CD8-positive, alpha-beta memory T cell (primary cell): ENCODE measurements around the gene GPR17. TPM values are rescaled to one million over a fixed set of nuclear protein-coding genes. Genes with fewer than 3 reads are reported as not detected.

ENCODE experiments used
- CTCF ChIA-PET: fragments of 350-600 bp; sonication (Branson Sonifier 250); formaldehyde crosslinking; loops from one replicate; lab custom pipeline; 2021; ENCODE audit warnings: antibody characterized with exemption; lab: Charles Lee
- POLR2A ChIA-PET: fragments of 350-600 bp; sonication (Branson Sonifier 250); formaldehyde crosslinking; loops from one replicate; lab custom pipeline; 2021; ENCODE audit warnings: antibody characterized with exemption; lab: Charles Lee
- DNase-seq, 5 donors: peaks; one replicate each; pipeline versions ENCODE4 v3.0.0 to v3.0.0-alpha.2; 2020 to 2022; ENCODE audit warnings: mixed read lengths in 1 of 5
- H3K27ac ChIP-seq: one replicate; pipeline ENCODE4 v1.7.0; 2013; ENCODE audit warnings: low read depth, mild to moderate bottlenecking, low read length, moderate library complexity
- H3K27me3 ChIP-seq: 2 replicates; pipeline ENCODE4 v1.7.0; 2013; ENCODE audit warnings: low read length, mild to moderate bottlenecking; ENCODE audit not compliant: insufficient read depth, poor library complexity, severe bottlenecking
- H3K36me3 ChIP-seq: 2 replicates; pipeline ENCODE4 v1.7.0; 2013; ENCODE audit warnings: mild to moderate bottlenecking, low read length, moderate library complexity; ENCODE audit not compliant: insufficient read depth
- H3K4me1 ChIP-seq: 2 replicates; pipeline ENCODE4 v1.7.0; 2013; ENCODE audit warnings: mild to moderate bottlenecking, low read length, moderate library complexity; ENCODE audit not compliant: insufficient read depth
- H3K4me3 ChIP-seq: 2 replicates; pipeline ENCODE4 v1.7.0; 2013; ENCODE audit warnings: mild to moderate bottlenecking, low read length
- H3K9me3 ChIP-seq: 2 replicates; pipeline ENCODE4 v1.7.0; 2013; ENCODE audit warnings: mild to moderate bottlenecking, low read length
- H3K27ac Mint-ChIP-seq, 8 donors: one replicate each; pipeline ENCODE4 v1.8.0; 2020 to 2021; ENCODE audit warnings: mixed read lengths in 8 of 8, mild to moderate bottlenecking in 6 of 8, inconsistent platforms in 3 of 8, moderate library complexity in 3 of 8
- H3K27me3 Mint-ChIP-seq, 2 donors: one replicate each; pipeline ENCODE4 v1.8.0; 2020 to 2021; ENCODE audit warnings: mixed read lengths in 2 of 2, mild to moderate bottlenecking in 1 of 2, moderate library complexity in 1 of 2
- H3K36me3 Mint-ChIP-seq, 3 donors: one replicate each; pipeline ENCODE4 v1.8.0; 2020 to 2021; ENCODE audit warnings: mixed read lengths in 3 of 3, inconsistent platforms in 1 of 3, mild to moderate bottlenecking in 1 of 3
- H3K4me1 Mint-ChIP-seq, 3 donors: one replicate each; pipeline ENCODE4 v1.8.0; 2020 to 2021; ENCODE audit warnings: mixed read lengths in 3 of 3, inconsistent platforms in 1 of 3, mild to moderate bottlenecking in 1 of 3
- H3K4me3 Mint-ChIP-seq, 7 donors: one replicate each; pipeline ENCODE4 v1.8.0; 2020 to 2021; ENCODE audit warnings: mixed read lengths in 7 of 7, mild to moderate bottlenecking in 6 of 7, moderate library complexity in 4 of 7, inconsistent platforms in 2 of 7
- H3K9me3 Mint-ChIP-seq, 5 donors: one replicate each; pipeline ENCODE4 v1.8.0; 2020 to 2022; ENCODE audit warnings: mixed read lengths in 5 of 5, mild to moderate bottlenecking in 3 of 5, moderate library complexity in 2 of 5, inconsistent platforms in 1 of 5
- polyA plus RNA-seq: library from polyadenylated mRNA; unstranded; fragments of 300-500 nt; fragmentation: Illumina TruSeq; gene quantifications from one replicate; pipeline ENCODE4 v1.2.3, GENCODE V29; 2021
- total RNA-seq, 2 experiments: library from RNA; stranded (reverse); gene quantifications; one replicate each; pipeline ENCODE4 v1.2.3, GENCODE V29; 2021

Gene GPR17
- total and polyA plus RNA-seq, 3 experiments from 2014 or later = not detected

DNA sequence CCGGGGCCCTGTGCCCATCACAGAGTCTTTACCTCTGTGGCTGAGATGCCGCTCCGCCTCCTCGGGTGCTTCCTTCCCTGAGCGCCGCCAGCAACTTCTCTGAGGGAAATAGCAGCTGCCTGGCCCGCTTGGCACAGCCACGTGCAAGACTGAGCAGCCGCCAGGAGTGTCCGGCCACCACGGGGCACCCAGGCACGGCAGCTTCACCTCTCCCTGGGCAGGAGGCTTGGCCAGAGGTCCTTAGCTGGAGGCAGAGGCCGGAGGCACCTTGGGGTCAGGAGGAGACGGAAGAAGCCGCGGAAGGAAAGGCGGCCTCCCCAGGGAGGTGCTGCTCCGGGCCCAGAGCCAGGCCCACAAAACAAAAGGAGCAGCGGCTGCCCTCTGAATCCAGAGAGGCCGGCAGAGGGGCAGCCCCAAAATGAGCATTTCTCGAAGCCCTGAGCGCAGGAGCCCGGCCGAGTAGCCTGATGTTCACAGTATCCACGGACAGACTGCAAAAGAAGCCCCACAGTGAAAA is 35.4 kb downstream of the GPR17 start:
- H3K4me3 ChIP-seq = no peak overlapping the region
- no peaks in the 10 kb centered on the region for H3K36me3 ChIP-seq
- H3K27me3 ChIP-seq = peaks cover 11% of the 10 kb centered on the region
- no peak overlapping the region for H3K4me3 Mint-ChIP-seq
- POLR2A ChIA-PET = no interaction called here
- no peak overlapping the region for H3K27ac Mint-ChIP-seq
- peaks cover 12 to 32% of the 10 kb centered on the region in 2 donors for H3K27me3 Mint-ChIP-seq
- H3K4me1 Mint-ChIP-seq = no peaks in the 10 kb centered on the region
- H3K36me3 Mint-ChIP-seq = no peaks in the 10 kb centered on the region
- no peaks in the 10 kb centered on the region for H3K9me3 ChIP-seq
- H3K4me1 ChIP-seq = no peaks in the 10 kb centered on the region
- CTCF ChIA-PET = no interaction called here
- H3K27ac ChIP-seq = no peak overlapping the region
- no peak for DNase-seq
- H3K9me3 Mint-ChIP-seq = no peaks in the 10 kb centered on the region

DNA sequence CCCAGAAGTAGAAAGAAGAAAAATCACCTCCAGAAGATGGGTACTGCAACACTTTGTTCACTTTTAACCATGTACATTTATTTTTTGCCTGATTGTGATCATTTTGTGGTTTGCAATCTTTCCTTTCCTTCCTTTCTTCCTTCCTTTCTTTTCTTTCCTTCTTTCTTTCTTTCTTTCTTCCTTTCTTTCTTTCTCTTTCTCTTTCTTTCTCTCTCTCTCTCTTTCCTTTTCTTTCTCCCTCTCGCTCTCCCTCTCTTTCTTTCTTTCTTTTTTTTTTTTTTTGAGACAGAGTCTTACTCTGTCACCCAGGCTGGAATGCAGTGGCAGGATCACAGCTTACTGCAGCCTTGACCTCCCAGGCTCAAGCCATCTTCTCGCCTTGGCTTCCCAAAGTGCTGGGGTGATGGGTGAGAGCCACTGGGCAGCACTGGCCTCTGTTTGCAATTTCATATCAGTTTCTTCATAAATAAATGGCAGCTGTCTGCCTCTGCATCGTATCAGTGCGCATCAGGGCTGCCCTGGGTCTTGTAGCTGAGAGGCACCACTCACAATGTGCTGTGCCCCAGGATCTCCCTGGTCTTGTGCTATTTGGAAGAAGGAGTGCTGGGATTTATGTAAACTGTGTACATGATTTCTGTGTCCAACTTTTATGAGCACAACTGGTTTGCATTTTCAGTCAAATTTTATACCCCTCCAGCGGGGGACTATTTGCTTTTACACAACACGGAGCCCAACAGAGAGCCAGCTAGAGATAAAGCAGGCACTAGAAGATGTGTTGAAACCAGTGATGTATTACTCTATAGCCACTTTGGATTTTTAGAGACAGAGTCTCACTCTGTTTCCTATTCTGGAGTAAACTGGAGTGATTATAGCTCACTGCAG is 36.3 kb downstream of the GPR17 start:
- H3K4me3 ChIP-seq = no peak overlapping the region
- Mint-ChIP-seq H3K36me3 (no peaks in the 10 kb centered on the region), H3K4me1 (no peaks in the 10 kb centered on the region), H3K4me3 (no peak overlapping the region), H3K9me3 (no peaks in the 10 kb centered on the region), H3K27me3 (peaks cover 3 to 23% of the 10 kb centered on the region in 2 donors), H3K27ac (no peak overlapping the region)
- H3K9me3 ChIP-seq = no peaks in the 10 kb centered on the region
- no peaks in the 10 kb centered on the region for H3K4me1 ChIP-seq
- no peaks in the 10 kb centered on the region for H3K36me3 ChIP-seq
- no peak overlapping the region for H3K27ac ChIP-seq
- H3K27me3 ChIP-seq = peaks cover 3% of the 10 kb centered on the region
- ChIA-PET POLR2A (no interaction called here), CTCF (no interaction called here)
- DNase-seq = no peak

GRCh38 chr2:127683056-127683455 is 37.1 kb downstream of the GPR17 start:
- DNase-seq = no peak
- peak overlapping the region in 1 of 8 donors; percentile 14 for H3K27ac Mint-ChIP-seq
- ChIA-PET CTCF (interaction anchor here (2.1 kb wide), 1 partner anchor 21 kb away, joined by 6 read pairs; no protein-coding TSS in a partner anchor), POLR2A (no interaction called here)
- peaks cover 0 to 2% (median 0%) of the 10 kb centered on the region in 3 donors for H3K36me3 Mint-ChIP-seq
- peaks cover 0 to 3% (median 2%) of the 10 kb centered on the region in 5 donors for H3K9me3 Mint-ChIP-seq
- no peaks in the 10 kb centered on the region for H3K4me1 ChIP-seq
- peaks cover 5 to 18% of the 10 kb centered on the region in 2 donors for H3K27me3 Mint-ChIP-seq
- no peak overlapping the region for H3K27ac ChIP-seq
- no peaks in the 10 kb centered on the region for H3K9me3 ChIP-seq
- H3K27me3 ChIP-seq = peaks cover 1% of the 10 kb centered on the region
- H3K4me1 Mint-ChIP-seq = no peaks in the 10 kb centered on the region
- no peak overlapping the region for H3K4me3 ChIP-seq
- no peak overlapping the region for H3K4me3 Mint-ChIP-seq
- H3K36me3 ChIP-seq = no peaks in the 10 kb centered on the region

- Mint-ChIP-seq H3K36me3 (peaks cover 0 to 4% (median 0%) of the 10 kb centered on the region in 3 donors), H3K4me1 (no peaks in the 10 kb centered on the region), H3K27ac (no peak overlapping the region), H3K9me3 (peaks cover 2 to 9% (median 8%) of the 10 kb centered on the region in 5 donors), H3K4me3 (no peak overlapping the region), H3K27me3 (peaks cover 3 to 17% of the 10 kb centered on the region in 2 donors)
- ChIA-PET POLR2A (no interaction called here), CTCF (interaction anchor here (2.1 kb wide), 1 partner anchor 20 kb away, joined by 6 read pairs; no protein-coding TSS in a partner anchor)
- H3K27me3 ChIP-seq = no peaks in the 10 kb centered on the region
- no peak overlapping the region for H3K27ac ChIP-seq
- no peak overlapping the region for H3K4me3 ChIP-seq
- H3K9me3 ChIP-seq = no peaks in the 10 kb centered on the region
- H3K36me3 ChIP-seq = no peaks in the 10 kb centered on the region
- H3K4me1 ChIP-seq = no peaks in the 10 kb centered on the region
- DNase-seq = no peak
Observed at GRCh38 chr2:127683757-127684156, 37.8 kb downstream of the GPR17 start.

DNA sequence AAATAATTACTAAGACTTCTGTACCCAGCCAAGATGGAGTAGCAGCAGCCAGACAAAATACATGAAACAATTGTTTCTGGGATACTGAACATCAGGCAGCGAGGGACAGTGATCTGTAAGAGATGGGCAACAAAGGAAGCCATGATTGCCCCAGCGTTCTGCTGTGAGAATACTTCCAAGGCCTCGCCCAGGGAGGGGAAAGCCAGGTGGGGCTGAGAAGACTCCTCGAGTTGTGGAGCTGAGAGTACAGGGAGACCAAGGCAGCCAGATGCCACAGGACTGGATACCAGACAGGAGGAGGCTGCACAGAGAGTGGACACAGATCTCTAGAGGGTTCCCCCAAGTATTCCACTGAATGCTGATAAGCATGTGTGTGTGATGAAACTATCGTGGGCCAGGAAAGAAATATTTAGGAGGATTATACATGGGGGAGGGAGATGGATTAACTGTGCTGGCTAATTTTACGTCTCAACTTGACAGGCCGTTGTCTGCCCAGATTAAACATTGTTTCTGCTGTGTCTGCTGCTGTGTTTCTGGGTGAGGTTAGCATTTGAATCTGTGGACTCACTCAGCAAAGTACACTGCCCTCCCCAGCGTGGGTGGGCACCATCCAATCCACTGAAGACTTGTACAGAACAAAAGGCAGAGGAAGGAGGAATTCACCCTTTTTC is 39.6 kb downstream of the GPR17 start:
- H3K27me3 ChIP-seq = no peaks in the 10 kb centered on the region
- no peak for DNase-seq
- H3K27me3 Mint-ChIP-seq = peaks cover 3 to 17% of the 10 kb centered on the region in 2 donors
- no peak overlapping the region for H3K27ac ChIP-seq
- no peaks in the 10 kb centered on the region for H3K36me3 ChIP-seq
- no peak overlapping the region for H3K4me3 ChIP-seq
- H3K36me3 Mint-ChIP-seq = peaks cover 0 to 10% (median 0%) of the 10 kb centered on the region in 3 donors
- H3K4me1 ChIP-seq = no peaks in the 10 kb centered on the region
- no peaks in the 10 kb centered on the region for H3K9me3 ChIP-seq
- peaks cover 9 to 19% (median 18%) of the 10 kb centered on the region in 5 donors for H3K9me3 Mint-ChIP-seq
- POLR2A ChIA-PET = no interaction called here
- no peaks in the 10 kb centered on the region for H3K4me1 Mint-ChIP-seq
- H3K27ac Mint-ChIP-seq = no peak overlapping the region
- H3K4me3 Mint-ChIP-seq = no peak overlapping the region
- CTCF ChIA-PET = no interaction called here

DNA sequence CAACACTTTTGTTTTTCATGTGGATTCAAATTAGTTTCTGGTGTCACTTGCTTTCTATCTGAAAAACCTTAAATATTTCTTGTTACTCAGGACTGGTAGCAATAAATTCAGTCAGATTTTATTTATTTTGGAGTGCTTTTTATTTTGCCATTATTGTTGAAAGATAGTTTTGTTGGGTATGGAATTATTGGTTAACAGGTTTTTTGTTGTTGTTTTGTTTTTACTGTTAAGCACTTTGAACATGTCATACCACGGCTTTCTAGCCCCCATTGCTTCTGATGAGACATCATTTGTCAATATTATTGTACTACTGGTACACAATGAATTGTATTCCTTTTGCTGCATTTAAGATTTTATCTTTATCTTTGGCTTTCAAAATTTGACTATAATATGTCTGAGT is 42.5 kb downstream of the GPR17 start:
- Mint-ChIP-seq H3K27ac (no peak overlapping the region), H3K4me3 (no peak overlapping the region), H3K4me1 (no peaks in the 10 kb centered on the region), H3K36me3 (peaks cover 1 to 27% (median 5%) of the 10 kb centered on the region in 3 donors), H3K9me3 (peaks cover 10 to 36% (median 30%) of the 10 kb centered on the region in 5 donors), H3K27me3 (peaks cover 6 to 17% of the 10 kb centered on the region in 2 donors)
- no peaks in the 10 kb centered on the region for H3K27me3 ChIP-seq
- CTCF ChIA-PET = no interaction called here
- no peaks in the 10 kb centered on the region for H3K36me3 ChIP-seq
- POLR2A ChIA-PET = no interaction called here
- H3K9me3 ChIP-seq = no peaks in the 10 kb centered on the region
- H3K27ac ChIP-seq = no peak overlapping the region
- no peak for DNase-seq
- no peaks in the 10 kb centered on the region for H3K4me1 ChIP-seq
- H3K4me3 ChIP-seq = no peak overlapping the region

GRCh38 chr2:127690696-127691095 is 44.7 kb downstream of the GPR17 start:
- Histone ChIP-seq H3K27ac (no peak overlapping the region), H3K36me3 (no peaks in the 10 kb centered on the region), H3K4me1 (no peaks in the 10 kb centered on the region), H3K9me3 (no peaks in the 10 kb centered on the region), H3K27me3 (no peaks in the 10 kb centered on the region), H3K4me3 (no peak overlapping the region)
- no peaks in the 10 kb centered on the region for H3K4me1 Mint-ChIP-seq
- CTCF ChIA-PET = no interaction called here
- peaks cover 10 to 36% (median 30%) of the 10 kb centered on the region in 5 donors for H3K9me3 Mint-ChIP-seq
- H3K36me3 Mint-ChIP-seq = peaks cover 1 to 27% (median 5%) of the 10 kb centered on the region in 3 donors
- no peak overlapping the region for H3K4me3 Mint-ChIP-seq
- DNase-seq = no peak
- POLR2A ChIA-PET = no interaction called here
- no peak overlapping the region for H3K27ac Mint-ChIP-seq
- peaks cover 6 to 14% of the 10 kb centered on the region in 2 donors for H3K27me3 Mint-ChIP-seq

DNA sequence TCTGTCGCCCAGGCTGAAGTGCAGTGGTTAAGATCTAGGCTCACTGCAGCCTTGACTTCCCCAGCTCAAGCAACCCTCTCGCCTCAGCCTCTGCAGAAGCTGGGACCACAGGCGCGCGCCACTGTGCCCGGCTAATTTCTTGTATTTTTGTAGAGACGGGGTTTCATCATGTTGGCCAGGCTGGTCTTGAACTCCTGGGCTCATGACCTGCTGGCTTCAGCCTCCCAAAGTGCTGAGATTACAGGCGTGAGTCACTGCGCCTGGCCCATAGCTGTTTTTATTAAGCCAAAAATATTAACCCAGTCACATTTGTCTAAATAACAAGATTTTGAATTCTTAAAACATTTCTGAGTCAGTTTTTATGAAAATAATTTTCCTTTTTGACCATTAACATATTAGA is 49.0 kb downstream of the GPR17 start:
- Mint-ChIP-seq H3K27me3 (peaks cover 0 to 9% of the 10 kb centered on the region in 2 donors), H3K27ac (no peak overlapping the region), H3K36me3 (peaks cover 1 to 28% (median 7%) of the 10 kb centered on the region in 3 donors), H3K4me1 (peaks cover 0 to 2% (median under 1%) of the 10 kb centered on the region in 3 donors), H3K4me3 (no peak overlapping the region), H3K9me3 (peaks cover 2 to 23% (median 15%) of the 10 kb centered on the region in 5 donors)
- DNase-seq = no peak
- H3K27ac ChIP-seq = no peak overlapping the region
- no peaks in the 10 kb centered on the region for H3K4me1 ChIP-seq
- POLR2A ChIA-PET = no interaction called here
- CTCF ChIA-PET = no interaction called here
- no peaks in the 10 kb centered on the region for H3K27me3 ChIP-seq
- no peak overlapping the region for H3K4me3 ChIP-seq
- H3K9me3 ChIP-seq = no peaks in the 10 kb centered on the region
- no peaks in the 10 kb centered on the region for H3K36me3 ChIP-seq
